Measurements from ENCODE around the gene ENOPH1.
"Not testable (repeated sequence)": the region's sequence is repeated elsewhere in the genome, so short reads cannot be mapped to it uniquely, and the experiment has no call there.

ENOPH1 gene

DNA sequence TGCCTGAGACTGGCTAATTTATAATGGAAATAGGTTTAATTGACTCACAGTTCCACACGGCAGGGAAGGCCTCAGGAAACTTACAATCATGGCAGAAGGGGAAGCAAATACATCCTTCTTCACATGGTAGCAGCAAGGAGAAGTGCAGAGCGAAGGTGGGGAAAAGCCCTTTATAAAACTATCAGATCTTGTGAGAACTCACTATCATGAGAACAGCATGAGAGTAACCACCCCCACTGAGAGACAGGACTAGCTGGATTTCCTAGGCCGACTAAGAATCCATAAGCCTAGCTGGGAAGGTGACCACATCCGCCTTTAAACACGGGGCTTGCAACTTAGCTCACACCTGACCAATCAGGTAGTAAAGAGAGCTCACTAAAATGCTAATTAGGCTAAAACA lies 42.7 kb downstream of the ENOPH1 start:
- DNase-seq (ENCODE audit: low read depth), result not testable (repeated sequence)

GRCh38 chr4:82473621-82474164 lies 43.3 kb downstream of the ENOPH1 start:
- no peak for DNase-seq (ENCODE audit: low read depth)

- not testable (repeated sequence) for DNase-seq (ENCODE audit: low read depth)
Measured at GRCh38 chr4:82475931-82476330, 45.5 kb downstream of the ENOPH1 start.

DNA sequence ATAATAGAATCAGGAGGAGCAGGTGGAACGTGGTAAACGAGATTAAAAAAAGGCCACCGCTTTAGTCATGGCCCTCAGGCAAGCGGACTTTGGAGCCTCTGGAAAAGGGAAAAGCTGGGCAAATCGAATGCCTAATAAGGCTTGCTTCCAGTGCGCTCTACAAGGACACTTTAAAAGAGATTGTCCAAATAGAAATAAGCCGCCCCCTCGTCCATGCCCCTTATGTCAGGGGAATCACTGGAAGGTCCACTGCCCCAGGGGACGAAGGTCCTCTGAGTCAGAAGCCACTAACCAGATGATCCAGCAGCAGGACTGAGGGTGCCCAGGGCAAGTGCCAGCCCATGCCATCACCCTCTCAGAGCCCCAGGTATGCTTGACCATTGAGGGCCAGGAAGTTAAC lies 47.1 kb downstream of the ENOPH1 start:
- not testable (repeated sequence) for DNase-seq (ENCODE audit: low read depth)

- DNase-seq (ENCODE audit: low read depth), result no peak
Measured at GRCh38 chr4:82479562-82479961, 49.2 kb downstream of the ENOPH1 start.

- no peak for DNase-seq (ENCODE audit: low read depth)
Measured at GRCh38 chr4:82480771-82481505, 50.5 kb downstream of the ENOPH1 start.

DNA sequence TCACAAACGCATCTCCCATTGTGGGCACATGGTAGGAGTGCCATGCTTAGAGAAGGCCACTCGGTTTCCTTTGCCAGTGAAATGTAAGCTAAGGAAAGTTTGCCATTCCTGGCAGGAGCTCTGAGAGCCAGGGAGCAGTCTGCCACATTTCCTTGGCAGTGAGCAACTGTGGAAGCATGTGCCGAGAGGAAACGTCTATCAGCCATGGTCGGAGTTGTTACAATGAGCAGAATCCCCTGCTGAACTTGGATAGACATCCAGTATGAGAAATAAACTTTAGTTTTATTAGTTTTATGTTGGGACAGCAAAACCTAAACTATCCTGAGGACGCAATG lies 51.1 kb downstream of the ENOPH1 start:
- no peak for DNase-seq (ENCODE audit: low read depth)

GRCh38 chr4:82482387-82482786 lies 52.0 kb downstream of the ENOPH1 start:
- no peak for DNase-seq (ENCODE audit: low read depth)

- no peak for DNase-seq (ENCODE audit: low read depth)
Measured at GRCh38 chr4:82484996-82485783, 54.8 kb downstream of the ENOPH1 start.

- DNase-seq (ENCODE audit: low read depth), result no peak
Measured at GRCh38 chr4:82489076-82489475, 58.7 kb downstream of the ENOPH1 start.

DNA sequence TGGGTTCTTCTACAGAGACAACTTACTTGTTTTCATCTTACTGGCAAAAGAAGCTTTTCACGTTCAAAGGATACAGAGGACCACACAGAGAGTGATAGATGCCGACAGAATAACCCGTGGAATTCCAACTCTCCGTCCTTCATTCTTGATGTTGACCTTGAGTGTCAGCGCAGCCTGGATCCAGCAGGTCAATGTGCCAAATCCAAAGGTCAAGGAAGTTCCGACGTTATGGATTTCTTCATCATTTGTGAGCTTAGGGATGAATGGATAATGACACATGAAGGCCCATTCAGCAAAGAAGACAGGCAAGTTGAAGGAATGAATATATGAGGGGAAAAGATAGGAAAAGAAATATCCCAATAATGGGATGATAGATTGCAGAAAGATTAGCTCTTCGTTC lies 59.6 kb downstream of the ENOPH1 start:
- no peak for DNase-seq (ENCODE audit: low read depth)

DNA sequence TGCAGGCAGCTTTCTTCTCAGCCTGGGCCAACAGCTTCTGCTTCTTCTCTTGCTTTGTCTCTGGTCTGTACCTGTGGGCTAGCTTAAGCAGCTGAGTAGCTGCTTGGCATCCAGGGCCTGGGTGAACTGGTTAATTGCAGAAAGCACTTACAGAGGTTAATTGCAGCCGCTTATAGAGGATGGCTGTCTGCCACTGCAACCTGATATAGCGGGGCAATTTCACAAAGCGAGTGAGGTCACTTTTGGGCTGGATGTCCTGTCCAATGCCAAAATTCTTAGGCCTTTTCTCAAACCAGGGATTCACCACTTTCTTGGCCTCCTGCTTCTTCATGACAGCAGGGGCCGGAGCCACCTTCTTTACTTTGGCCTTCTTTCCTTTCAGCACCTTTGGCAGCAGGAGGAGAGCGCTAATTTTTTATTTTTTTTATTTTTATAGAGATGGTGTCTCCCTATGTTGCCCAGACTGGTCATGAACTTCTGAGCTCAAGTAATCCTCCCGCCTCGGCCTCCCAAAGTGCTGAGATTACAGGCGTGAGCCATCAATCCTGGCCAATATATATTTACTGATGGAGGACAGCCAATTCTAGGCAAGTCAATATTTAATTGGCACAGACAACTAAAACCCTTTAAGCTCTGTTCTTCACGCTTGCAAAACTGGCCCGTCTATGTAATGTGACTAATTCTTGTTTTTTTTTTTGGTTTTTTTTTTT lies 61.0 kb downstream of the ENOPH1 start:
- DNase-seq (ENCODE audit: low read depth), result no peak

GRCh38 chr4:82493721-82494425 lies 63.5 kb downstream of the ENOPH1 start:
- DNase-seq (ENCODE audit: low read depth), result no peak

- DNase-seq (ENCODE audit: low read depth), result no peak
Measured at GRCh38 chr4:82495666-82496065, 65.3 kb downstream of the ENOPH1 start.

DNA sequence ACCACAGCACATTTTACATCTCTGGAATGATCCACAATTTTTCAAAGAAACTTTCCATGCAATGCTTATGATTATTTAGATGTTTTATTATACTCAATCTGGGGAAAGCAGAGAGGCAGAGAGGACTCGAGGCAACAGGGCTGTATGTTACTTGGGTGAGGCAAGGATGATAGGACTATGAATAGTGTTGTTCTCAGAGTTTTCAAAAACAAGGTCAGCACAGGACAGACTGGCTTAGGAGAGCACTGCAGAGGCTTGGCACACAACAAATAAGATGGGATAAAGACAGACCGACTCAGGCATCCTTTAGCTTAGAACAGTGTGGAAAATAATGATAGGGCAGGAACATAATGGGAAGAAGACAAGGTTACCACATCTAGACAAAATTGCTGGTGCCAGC lies 66.0 kb downstream of the ENOPH1 start:
- DNase-seq (ENCODE audit: low read depth), result no peak

GRCh38 chr4:82499738-82500434 lies 69.5 kb downstream of the ENOPH1 start:
- DNase-seq (ENCODE audit: low read depth), result no peak

DNA sequence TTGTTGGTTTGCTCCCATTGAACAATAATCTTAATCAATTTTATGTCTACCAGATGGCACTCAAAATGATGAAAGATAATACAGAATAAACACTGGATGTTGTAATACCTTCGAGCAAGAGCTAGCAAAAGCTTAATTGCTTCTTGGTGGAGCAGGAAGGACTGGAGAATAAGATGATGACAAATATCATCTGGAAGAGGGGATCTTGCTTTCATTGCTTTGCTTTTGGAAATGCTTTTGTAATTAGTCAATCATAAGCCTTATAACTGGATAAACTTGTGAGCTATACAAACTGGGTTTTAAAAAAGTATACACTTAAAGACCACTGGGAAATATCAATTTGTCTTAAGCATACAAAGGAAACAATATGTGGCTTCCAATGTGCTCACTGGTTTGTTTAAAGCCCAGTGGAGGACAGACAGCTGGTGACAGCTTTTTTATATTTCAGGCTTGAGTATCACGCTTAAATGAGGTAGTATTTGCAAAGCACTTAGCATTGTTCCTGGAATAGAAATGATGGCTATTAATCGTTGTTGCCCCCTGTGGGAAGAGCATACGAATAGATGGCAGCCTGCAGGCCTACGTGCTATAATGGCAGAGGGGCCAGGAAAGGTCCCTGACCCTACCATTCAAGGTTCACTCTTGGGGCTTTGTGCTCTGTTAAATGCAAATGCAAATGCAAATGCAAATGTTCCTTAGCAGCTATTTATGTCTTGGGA lies 70.2 kb downstream of the ENOPH1 start:
- no peak for DNase-seq (ENCODE audit: low read depth)

GRCh38 chr4:82501154-82501442 lies 70.7 kb downstream of the ENOPH1 start:
- DNase-seq (ENCODE audit: low read depth), result no peak

DNA sequence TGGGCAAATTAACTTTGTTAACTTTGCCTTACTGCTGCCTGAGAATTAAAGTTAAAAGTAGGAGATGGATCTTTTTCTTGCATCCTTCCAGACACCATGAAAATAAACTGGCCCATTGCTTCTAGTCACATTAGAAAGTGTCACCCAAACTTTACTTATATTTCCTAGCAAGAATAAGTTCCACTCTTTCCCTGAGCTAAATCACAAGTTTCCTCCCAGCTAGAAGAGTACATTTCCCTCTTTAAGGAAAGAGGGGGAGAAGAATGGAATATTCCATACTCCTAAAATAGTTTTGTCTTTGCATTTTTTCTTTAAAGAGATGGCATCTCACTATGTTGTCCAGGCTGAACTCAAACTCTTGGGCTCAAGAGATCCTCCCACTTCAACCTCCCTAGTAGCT lies 77.6 kb downstream of the ENOPH1 start:
- DNase-seq (ENCODE audit: low read depth), result no peak

DNA sequence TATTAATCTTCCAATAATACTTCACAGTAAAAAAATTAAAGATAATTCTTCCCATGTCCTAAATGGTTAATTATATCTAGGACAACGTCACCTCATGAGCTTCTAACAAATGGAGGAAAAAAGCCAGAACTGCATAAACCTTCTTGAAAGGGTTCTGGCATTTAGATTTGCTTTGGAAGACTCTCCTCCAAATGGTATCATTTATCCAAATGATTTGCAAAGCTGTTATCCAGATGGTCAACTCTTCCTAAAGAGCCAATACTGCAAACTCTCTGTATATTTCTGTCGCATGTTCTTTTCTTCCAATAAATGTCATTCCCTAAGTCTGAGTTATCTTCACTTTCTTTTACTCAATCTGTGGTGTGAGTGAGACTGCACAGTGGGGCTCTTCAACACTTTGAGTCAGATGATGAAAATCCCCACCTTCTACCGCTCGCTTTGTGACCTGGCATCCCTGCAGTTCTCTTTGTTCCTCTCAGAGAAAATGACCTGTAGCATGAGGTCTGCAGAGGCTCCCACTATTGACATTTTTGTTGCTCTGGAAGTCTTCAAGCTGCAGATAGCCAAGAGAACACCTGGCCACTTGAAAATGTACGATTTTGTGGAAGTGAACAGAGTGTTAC lies 78.5 kb downstream of the ENOPH1 start:
- no peak for DNase-seq (ENCODE audit: low read depth)

- DNase-seq (ENCODE audit: low read depth), result no peak
Measured at GRCh38 chr4:82510216-82510615, 79.8 kb downstream of the ENOPH1 start.

All from non-pigmented ciliary epithelial cell (primary cell).